DOHH2 (cell line): ENCODE data around the gene CTRB2.

Experiments
- H3F3A ChIP-seq: fragments of 200-600 bp; sonication (generic), shearing (Covaris generic); 2 replicates; pipeline ENCODE4 v1.6.0; 2016; ENCODE audit warnings: antibody characterized with exemption, mild to moderate bottlenecking; ENCODE audit not compliant: control insufficient read depth, insufficient read depth
- H3K27ac ChIP-seq: fragments of 200-600 bp; sonication (generic); 2 replicates; pipeline ENCODE4 v1.5.1; 2014; ENCODE audit warnings: low read depth, mild to moderate bottlenecking, low read length, moderate library complexity
- H3K27me3 ChIP-seq: fragments of 200-600 bp; sonication (generic); 2 replicates; pipeline ENCODE4 v1.6.1; 2014; ENCODE audit warnings: mild to moderate bottlenecking, low read length, mixed read lengths; ENCODE audit not compliant: control insufficient read depth
- H3K36me3 ChIP-seq: fragments of 200-600 bp; sonication (generic); 2 replicates; pipeline ENCODE4 v1.6.1; 2014; ENCODE audit warnings: mild to moderate bottlenecking, low read length, moderate library complexity, mixed read lengths; ENCODE audit not compliant: control insufficient read depth
- H3K4me1 ChIP-seq: fragments of 200-600 bp; sonication (generic); 2 replicates; pipeline ENCODE4 v1.6.1; 2014; ENCODE audit warnings: mild to moderate bottlenecking, low read length, mixed read lengths; ENCODE audit not compliant: control insufficient read depth
- H3K4me2 ChIP-seq: fragments of 200-600 bp; sonication (generic); 2 replicates; pipeline ENCODE4 v1.6.0; 2014; ENCODE audit warnings: mild to moderate bottlenecking, low read length, moderate library complexity
- H3K4me3 ChIP-seq: fragments of 200-600 bp; sonication (generic); 2 replicates; pipeline ENCODE4 v1.5.1; 2014; ENCODE audit warnings: mild to moderate bottlenecking, low read length, mixed read lengths
- H3K79me2 ChIP-seq: fragments of 200-600 bp; sonication (generic); 2 replicates; pipeline ENCODE4 v1.6.1; 2014; ENCODE audit warnings: mild to moderate bottlenecking, low read length, mixed read lengths; ENCODE audit not compliant: control insufficient read depth
- H3K9me2 ChIP-seq: fragments of 200-600 bp; sonication (generic); replicated peaks from 2 replicates; pipeline ENCODE4 v1.6.1; 2014; ENCODE audit warnings: mild to moderate bottlenecking, low read length, mixed read lengths; ENCODE audit not compliant: control insufficient read depth
- H3K9me3 ChIP-seq: fragments of 200-600 bp; sonication (generic); 2 replicates; pipeline ENCODE4 v1.6.1; 2014; ENCODE audit warnings: antibody characterized with exemption, low read length, mixed read lengths; ENCODE audit not compliant: control insufficient read depth, insufficient read depth
- H4K20me1 ChIP-seq: fragments of 200-600 bp; sonication (generic); 2 replicates; pipeline ENCODE4 v1.6.0; 2014; ENCODE audit warnings: low read depth, mild to moderate bottlenecking, antibody characterized with exemption, low read length, moderate library complexity; ENCODE audit not compliant: control insufficient read depth, insufficient read depth
- EZH2phosphoT487 ChIP-seq: fragments of 200-600 bp; sonication (generic); IDR thresholded peaks from 2 replicates; pipeline ENCODE4 v1.6.1; 2017; ENCODE audit warnings: borderline replicate concordance, mild to moderate bottlenecking, antibody characterized with exemption, low read length, moderate library complexity, mixed read lengths
- TF ChIP-seq, protein P1 (sequence below): fragments of 200-600 bp; sonication (generic); IDR thresholded peaks from one replicate; pipeline ENCODE4 v1.5.1; 2014; ENCODE audit warnings: antibody characterized with exemption, mild to moderate bottlenecking, low read depth, low read length; ENCODE audit not compliant: poor library complexity, severe bottlenecking

CTRB2 gene

DNA sequence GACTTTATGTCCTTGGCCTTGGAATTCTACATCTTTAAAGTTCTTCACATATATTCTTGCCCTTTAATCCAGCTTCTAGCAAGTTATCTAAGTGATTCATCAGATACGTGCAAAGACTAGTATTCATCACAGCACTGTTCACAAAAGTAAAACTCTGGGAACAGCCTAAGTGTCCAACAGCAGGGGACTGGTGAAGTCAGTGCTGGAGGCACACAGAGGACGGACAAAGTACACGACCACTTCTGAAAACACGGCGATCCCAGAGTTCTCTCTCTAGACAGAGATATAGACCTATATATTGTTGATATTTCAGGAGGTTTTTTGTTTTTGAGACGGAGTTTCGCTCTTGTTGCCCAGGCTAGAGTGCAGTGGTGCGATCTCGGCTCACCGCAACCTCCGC is 24.6 kb upstream of the CTRB2 start:
- Histone ChIP-seq H3K27ac (no peak overlapping the region), H3K4me2 (no peak overlapping the region), H3F3A (no peaks in the 10 kb centered on the region), H3K79me2 (no peaks in the 10 kb centered on the region), H3K4me1 (peaks cover 4% of the 10 kb centered on the region; the same call in 1 of the 2 replicates), H4K20me1 (no peaks in the 10 kb centered on the region), H3K9me3 (no peaks in the 10 kb centered on the region), H3K27me3 (no peaks in the 10 kb centered on the region), H3K9me2 (no peaks in the 10 kb centered on the region), H3K4me3 (no peak overlapping the region), H3K36me3 (no peaks in the 10 kb centered on the region)
- TF ChIP-seq, protein P1, sequence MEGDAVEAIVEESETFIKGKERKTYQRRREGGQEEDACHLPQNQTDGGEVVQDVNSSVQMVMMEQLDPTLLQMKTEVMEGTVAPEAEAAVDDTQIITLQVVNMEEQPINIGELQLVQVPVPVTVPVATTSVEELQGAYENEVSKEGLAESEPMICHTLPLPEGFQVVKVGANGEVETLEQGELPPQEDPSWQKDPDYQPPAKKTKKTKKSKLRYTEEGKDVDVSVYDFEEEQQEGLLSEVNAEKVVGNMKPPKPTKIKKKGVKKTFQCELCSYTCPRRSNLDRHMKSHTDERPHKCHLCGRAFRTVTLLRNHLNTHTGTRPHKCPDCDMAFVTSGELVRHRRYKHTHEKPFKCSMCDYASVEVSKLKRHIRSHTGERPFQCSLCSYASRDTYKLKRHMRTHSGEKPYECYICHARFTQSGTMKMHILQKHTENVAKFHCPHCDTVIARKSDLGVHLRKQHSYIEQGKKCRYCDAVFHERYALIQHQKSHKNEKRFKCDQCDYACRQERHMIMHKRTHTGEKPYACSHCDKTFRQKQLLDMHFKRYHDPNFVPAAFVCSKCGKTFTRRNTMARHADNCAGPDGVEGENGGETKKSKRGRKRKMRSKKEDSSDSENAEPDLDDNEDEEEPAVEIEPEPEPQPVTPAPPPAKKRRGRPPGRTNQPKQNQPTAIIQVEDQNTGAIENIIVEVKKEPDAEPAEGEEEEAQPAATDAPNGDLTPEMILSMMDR: no peak
- TF ChIP-seq EZH2phosphoT487: no peak

DNA sequence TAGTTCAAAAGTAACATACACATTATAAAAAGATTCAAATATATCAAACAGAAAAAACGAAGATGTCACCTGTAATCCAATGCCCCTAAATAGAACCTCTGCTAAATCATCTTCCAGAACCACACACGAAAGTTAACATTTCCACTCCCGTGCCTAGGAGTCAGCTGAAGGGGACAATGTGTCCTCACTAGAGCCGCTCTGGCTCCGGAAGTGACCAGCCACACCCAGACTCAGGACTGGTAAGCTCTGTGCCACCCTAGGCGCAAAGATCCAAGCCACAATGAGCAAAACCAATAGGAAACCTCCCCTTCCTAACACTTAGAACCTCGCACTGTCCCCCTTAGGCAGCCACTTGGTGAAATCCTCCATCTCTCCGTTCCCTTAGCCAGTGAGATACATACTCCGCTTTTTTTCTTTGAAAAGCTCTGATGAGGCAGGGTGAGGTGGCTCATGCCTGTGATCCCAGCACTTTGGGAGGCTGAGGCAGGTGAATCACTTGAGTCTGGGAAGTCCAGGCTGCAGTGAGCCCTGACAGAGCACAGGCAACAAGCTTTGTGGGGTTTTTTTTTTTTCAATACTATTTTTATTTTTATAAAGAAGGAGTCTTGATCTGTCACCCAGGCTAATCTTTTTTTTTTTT is 23.6 kb upstream of the CTRB2 start:
- H3K4me1 ChIP-seq: peaks cover 4% of the 10 kb centered on the region; the same call in 1 of the 2 replicates
- no peaks in the 10 kb centered on the region for H3F3A ChIP-seq
- H3K9me3 ChIP-seq: no peaks in the 10 kb centered on the region
- no peak overlapping the region for H3K27ac ChIP-seq
- no peak overlapping the region for H3K4me2 ChIP-seq
- no peaks in the 10 kb centered on the region for H3K27me3 ChIP-seq
- no peaks in the 10 kb centered on the region for H3K36me3 ChIP-seq
- no peaks in the 10 kb centered on the region for H3K9me2 ChIP-seq
- no peak overlapping the region for H3K4me3 ChIP-seq
- H4K20me1 ChIP-seq: no peaks in the 10 kb centered on the region
- TF ChIP-seq EZH2phosphoT487: no peak
- TF ChIP-seq, protein P1: no peak
- H3K79me2 ChIP-seq: no peaks in the 10 kb centered on the region

DNA sequence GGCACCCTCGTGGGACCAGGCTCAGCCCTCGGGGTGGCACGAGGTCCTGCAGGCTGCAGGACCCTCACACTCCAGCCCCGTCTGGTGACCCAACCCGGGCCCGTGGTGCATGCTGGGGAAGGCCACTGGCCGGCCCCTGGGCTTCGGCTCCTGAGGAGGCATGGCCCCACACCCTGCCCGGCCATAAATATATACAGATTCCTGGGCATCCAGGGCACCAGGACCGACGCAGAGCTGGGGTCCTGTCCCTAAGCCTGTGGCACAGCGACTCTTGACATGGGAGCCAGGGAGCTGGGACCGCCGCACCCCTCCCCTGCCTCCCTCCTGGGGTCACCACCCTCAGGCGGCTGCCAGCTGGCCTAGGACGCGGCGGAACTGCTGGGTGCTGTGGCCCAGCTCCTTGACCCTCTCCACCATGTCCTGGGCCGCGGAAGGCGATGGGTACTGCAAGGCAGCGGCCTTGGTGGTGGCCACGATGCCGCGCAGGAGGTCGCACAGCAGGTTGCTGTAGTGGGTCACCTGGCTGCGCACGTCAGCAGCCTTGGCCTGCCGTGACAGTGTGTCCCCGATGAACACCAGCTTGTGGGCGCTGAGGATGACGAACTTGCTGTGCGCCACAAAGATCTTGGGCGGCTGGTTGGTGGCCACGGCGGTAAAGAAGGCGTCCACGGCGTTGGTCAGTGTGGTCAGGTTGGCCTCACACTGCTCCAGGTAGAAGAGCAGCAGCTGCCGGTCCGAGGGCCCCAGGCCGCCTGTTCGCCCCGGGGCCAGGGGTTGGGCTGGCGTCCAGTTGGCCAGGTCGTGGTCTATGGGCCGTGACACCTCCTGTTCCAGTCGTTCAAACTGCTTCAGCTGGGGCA is 22.4 kb upstream of the CTRB2 start:
- Histone ChIP-seq H3K9me3 (no peaks in the 10 kb centered on the region), H3K9me2 (no peaks in the 10 kb centered on the region), H4K20me1 (no peaks in the 10 kb centered on the region), H3K4me2 (no peak overlapping the region), H3K4me3 (no peak overlapping the region), H3K4me1 (peaks cover 4% of the 10 kb centered on the region; the same call in 1 of the 2 replicates), H3K36me3 (no peaks in the 10 kb centered on the region), H3K27me3 (no peaks in the 10 kb centered on the region), H3F3A (no peaks in the 10 kb centered on the region), H3K79me2 (no peaks in the 10 kb centered on the region), H3K27ac (no peak overlapping the region)
- TF ChIP-seq, protein P1: no peak
- TF ChIP-seq EZH2phosphoT487: no peak
